HEK293T (cell line): ENCODE data around the gene SPOUT1.

Experiments used
- BHLHE40 ChIP-seq: fragments of 450-650 bp; IDR thresholded peaks from 2 replicates; pipeline ENCODE4 v1.6.1; 2016; ENCODE audit warnings: mild to moderate bottlenecking, moderate library complexity, borderline replicate concordance
- ELF4 ChIP-seq: fragments of 450-650 bp; IDR thresholded peaks from 2 replicates; pipeline ENCODE4 v1.6.1; 2017; ENCODE audit warnings: antibody characterized with exemption
- FOXA1 ChIP-seq: fragments of 450-650 bp; IDR thresholded peaks from 2 replicates; pipeline ENCODE4 v1.6.1; 2016; ENCODE audit warnings: mild to moderate bottlenecking
- FOXM1 ChIP-seq: fragments of 450-650 bp; IDR thresholded peaks from 2 replicates; pipeline ENCODE4 v1.6.1; 2017; ENCODE audit warnings: mild to moderate bottlenecking, borderline replicate concordance
- HDGF ChIP-seq: fragments of 450-650 bp; IDR thresholded peaks from 2 replicates; pipeline ENCODE4 v1.6.1; 2017; ENCODE audit warnings: antibody characterized with exemption, borderline replicate concordance
- LEF1 ChIP-seq: fragments of 450-650 bp; IDR thresholded peaks from 2 replicates; pipeline ENCODE4 v1.6.1; 2017; ENCODE audit warnings: mild to moderate bottlenecking, borderline replicate concordance
- SP1 ChIP-seq: fragments of 450-650 bp; IDR thresholded peaks from 2 replicates; pipeline ENCODE4 v1.6.1; 2017
- SUZ12 ChIP-seq: fragments of 450-650 bp; IDR thresholded peaks from 2 replicates; pipeline ENCODE4 v1.6.1; 2016; ENCODE audit warnings: mild to moderate bottlenecking

DNA sequence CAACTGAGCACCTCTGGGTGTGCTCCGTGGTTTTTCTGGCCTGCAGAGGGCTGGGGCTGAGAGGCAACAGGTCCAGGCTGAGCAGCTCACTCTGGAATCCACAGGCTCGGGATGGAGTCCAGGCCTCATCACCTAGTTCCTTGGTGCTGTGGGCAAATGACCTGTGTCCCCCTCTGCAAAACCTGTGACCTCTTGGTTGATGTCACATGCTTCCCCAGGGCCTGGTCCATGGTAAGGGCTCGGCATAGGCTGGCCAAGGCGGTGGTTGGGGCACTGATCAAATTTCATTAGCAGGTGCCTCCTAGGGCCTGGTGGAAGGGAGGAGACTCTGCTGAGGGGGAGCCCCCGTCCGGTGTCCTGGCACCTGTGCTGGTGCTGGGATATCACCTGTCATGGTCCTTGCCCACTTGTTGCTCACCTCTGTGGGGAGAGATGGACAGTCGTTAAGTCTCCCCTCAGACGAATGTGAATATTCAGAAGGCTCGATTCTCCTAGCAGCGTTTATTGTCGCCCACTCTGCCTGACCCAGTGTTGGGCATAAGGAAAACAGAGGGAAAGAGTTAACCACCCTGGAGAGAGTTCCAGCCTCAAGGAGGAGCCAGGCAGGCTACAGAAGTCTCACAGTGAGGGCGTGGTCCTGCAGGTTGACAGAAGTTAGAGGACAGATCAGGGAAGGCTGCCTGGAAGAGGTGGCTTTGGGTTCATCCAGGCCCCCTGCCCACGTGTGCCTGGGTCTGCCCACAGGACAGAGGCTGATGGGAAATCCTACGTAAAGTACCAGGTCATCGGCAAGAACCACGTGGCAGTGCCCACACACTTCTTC, 7.8 kb downstream of the SPOUT1 start:
- no peak for TF ChIP-seq FOXM1
- no peak for TF ChIP-seq SUZ12
- no peak for TF ChIP-seq SP1
- no peak for TF ChIP-seq ELF4
- TF ChIP-seq LEF1: no peak
- TF ChIP-seq HDGF: no peak
- no peak for TF ChIP-seq FOXA1
- no peak for TF ChIP-seq BHLHE40
